NCI-H2227 (cell line): ENCODE data around the gene S100A1.
"Not testable (repeated sequence)": the region's sequence is repeated elsewhere in the genome, so short reads cannot be mapped to it uniquely, and the experiment has no call there.

Experiments used
- DNase-seq: peaks from one replicate; lab custom pipeline; 2025; ENCODE audit not compliant: unreplicated experiment; lab: John Stamatoyannopoulos, UW

S100A1 gene

GRCh38 chr1:153629971-153630370 lies 1.7 kb downstream of the S100A1 start:
- no peak for DNase-seq

DNA sequence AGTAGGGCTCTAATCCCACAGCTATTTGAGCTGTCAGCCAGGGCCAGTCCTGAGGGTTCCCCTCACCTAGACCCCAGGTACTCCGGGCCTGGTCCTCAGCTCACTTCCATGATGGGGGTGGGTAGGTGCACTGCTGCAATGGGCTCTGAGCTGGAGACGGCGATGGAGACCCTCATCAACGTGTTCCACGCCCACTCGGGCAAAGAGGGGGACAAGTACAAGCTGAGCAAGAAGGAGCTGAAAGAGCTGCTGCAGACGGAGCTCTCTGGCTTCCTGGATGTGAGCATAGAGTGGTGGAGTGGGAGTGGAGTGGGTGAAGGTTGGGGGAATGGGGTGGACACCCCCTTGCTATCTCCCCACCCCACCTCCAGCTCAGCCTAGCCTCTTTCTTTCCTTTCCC lies 2.1 kb downstream of the S100A1 start:
- DNase-seq, result no peak

DNA sequence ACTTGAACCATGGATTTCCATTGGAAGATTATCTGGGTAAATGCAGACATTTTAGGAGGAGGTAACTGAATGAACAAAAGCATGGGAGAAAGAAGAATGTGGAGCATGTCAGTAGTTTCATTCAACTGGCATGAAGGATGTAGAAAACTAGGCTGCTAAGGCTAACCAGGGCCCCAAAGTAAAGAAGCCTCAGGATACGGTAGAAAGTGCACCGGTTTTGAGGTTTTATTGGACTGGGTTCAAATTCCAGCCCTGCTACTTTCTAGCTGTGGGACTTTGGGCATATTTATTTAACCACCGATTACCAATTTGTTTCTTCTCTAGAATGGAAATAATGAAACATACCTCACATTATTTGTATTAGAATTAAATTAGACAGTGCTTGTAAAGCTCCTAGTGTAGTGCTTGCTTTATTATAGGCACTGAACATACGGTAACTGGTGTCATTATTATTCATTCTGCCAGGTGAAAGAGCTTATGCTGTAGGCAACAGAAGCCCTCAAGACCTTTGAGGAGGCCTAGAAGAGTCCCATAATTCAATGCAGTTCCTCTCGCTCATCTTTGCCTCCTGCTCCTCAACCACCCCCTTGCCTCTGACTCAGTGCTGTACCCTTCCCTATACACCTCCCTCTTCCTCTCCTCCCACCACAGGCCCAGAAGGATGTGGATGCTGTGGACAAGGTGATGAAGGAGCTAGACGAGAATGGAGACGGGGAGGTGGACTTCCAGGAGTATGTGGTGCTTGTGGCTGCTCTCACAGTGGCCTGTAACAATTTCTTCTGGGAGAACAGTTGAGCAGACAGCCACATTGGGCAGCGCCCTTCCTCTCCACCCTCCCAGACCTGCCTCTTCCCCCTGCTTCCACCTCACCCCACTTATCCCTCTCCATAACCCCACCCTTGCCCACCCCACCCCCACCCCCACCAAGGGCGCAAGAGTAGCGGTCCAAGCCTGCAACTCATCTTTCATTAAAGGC lies 3.1 kb downstream of the S100A1 start:
- no peak for DNase-seq

DNA sequence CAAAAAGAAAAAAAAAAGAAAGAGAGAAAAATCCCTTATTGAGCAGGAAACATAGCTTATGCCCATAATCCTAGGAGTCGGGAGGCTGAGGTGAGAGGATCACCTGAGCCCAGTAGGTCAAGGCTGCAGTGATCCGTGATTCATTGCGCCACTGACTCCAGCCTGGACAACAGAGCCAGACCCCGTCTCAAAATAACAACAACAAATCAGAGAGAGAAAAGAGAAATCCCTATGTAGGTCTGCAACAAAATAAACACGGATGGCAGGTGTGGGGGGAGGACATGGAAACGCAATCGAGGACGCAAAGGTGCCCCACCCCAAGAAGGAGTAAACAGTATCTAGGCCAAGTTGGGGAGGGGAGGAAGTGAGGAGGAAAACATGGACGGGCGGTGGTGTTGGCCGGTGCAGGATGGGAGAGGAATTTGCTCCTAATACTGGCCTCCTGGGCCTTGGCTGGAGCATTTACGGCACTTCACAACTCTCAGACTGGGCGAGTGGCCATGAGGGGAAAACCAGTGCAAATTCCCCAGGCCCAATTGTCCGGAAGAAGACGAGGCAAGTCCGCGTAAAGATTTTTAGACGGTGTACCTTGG lies 5.0 kb downstream of the S100A1 start:
- no peak for DNase-seq

- DNase-seq, result peak; percentile 98
These were observed 5.8 kb downstream of the S100A1 start, which contains the start of gene CHTOP for GRCh38 chr1:153633754-153634665. TSS of gene CHTOP (plus strand) at chr1:153634066. CDS start at chr1:153636589, 2,523 bp downstream.

DNA sequence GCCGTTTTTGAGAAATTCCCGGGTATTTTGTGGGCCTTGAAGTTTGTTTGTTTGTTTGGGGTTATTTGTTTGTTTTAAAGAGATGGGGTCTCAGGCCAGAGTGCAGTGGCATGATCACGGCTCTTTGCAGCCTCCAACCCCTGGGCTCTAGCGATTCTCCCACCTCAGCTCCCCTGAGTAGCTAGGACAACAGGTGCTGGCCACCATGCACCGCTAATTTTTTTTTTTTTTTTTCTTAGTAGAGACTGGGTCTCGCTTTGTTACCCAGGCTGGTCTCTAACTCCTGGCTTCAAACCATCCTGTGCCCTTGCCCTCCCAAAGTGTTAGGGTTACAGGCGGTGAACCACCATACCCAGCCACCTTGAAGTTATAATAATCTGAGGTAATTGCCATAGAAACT lies 7.6 kb downstream of the S100A1 start:
- no peak for DNase-seq

GRCh38 chr1:153636312-153636711 lies 8.1 kb downstream of the S100A1 start:
- no peak for DNase-seq

DNA sequence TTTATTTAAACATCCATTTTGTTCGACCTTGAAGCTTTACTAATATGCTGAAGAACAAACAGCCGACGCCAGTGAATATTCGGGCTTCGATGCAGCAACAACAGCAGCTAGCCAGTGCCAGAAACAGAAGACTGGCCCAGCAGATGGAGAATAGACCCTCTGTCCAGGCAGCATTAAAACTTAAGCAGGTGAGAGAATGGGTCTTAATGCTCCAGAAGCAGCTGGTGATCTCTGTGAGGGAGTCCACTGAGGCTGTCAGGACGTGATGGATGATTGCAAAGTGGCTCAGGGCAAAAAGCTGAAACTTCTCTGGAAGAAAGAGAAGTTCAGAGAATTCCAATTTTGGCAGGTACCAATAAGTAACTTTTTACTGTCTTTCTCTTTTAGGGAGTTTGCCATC lies 10.0 kb downstream of the S100A1 start:
- DNase-seq, result no peak

GRCh38 chr1:153639280-153639679 lies 11.0 kb downstream of the S100A1 start:
- no peak for DNase-seq

GRCh38 chr1:153640213-153640612 lies 12.0 kb downstream of the S100A1 start:
- not testable (repeated sequence) for DNase-seq

DNA sequence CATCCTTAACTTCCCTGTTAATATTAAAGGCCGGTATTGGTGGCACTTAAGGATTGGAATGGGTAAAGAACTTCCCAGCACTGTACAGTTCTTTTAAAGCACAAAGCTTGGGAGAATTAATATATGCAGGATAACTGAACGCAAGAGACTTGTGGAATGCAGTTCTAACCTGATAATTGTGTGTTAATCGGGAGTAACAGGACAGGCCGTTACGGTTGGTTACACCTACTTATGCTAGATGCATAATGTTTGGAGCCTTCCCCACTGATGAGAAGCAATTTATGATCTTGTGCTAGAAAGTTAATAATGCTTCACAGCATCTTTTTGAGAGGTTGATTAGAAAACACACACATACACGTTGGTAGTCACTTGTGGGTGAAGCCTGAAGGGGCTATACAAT lies 12.6 kb downstream of the S100A1 start:
- no peak for DNase-seq

- no peak for DNase-seq
These were observed 13.9 kb downstream of the S100A1 start for GRCh38 chr1:153642161-153642560.

GRCh38 chr1:153643100-153643499 lies 14.9 kb downstream of the S100A1 start:
- DNase-seq, result no peak

- DNase-seq, result no peak
These were observed 15.6 kb downstream of the S100A1 start for GRCh38 chr1:153643816-153644215.

GRCh38 chr1:153646672-153647345 lies 18.6 kb downstream of the S100A1 start:
- no peak for DNase-seq

- no peak for DNase-seq
These were observed 19.1 kb downstream of the S100A1 start for GRCh38 chr1:153647346-153647714.

- no peak for DNase-seq
These were observed 19.9 kb downstream of the S100A1 start for GRCh38 chr1:153648000-153648643.

DNA sequence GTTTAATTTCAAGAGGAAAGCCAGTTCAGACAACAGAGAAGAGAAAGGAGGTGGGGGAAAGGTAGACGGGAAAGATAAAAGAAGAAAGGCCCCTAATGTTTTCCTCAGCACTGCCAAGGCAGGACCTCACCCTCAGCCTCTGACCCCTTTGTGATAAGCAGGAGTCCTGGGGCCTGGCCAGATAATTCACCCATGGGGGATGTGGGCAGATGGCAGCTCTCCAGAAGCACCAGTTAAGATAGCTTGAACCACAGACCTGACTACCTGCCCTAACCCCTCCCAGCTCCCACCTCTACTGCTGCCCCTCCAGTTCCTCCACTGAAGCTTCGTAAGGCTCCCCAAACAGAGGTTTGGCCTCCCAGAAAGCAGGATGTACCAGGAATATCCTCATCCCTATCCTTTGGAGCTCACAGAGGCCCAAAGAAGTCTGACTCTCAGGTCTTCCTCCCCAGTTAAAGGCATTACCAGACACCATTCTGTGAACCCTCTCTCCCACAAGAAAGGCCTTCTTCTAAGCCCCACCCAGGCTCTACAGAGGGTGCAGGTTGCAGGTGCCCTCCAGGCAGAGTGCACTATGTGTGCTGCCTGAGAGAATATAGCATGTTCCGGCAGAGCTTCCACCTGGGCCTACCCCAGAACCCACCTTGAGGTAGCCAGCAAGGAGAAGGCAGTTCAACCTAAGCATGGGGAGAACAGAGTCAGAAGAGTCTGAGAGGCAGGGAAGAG lies 21.1 kb downstream of the S100A1 start:
- no peak for DNase-seq

- DNase-seq, result no peak
These were observed 21.6 kb downstream of the S100A1 start for GRCh38 chr1:153649863-153650235.

GRCh38 chr1:153651771-153652170 lies 23.5 kb downstream of the S100A1 start:
- no peak for DNase-seq
